ENCODE data around the gene SRGAP3. TPM values are rescaled to one million over a fixed set of nuclear protein-coding genes. Genes with fewer than 3 reads are reported as not detected.

The SRGAP3 gene
- total RNA-seq, 2 donors from 2014 or later: 2.6 to 12.8 TPM

- Histone ChIP-seq H3K27me3 (replicated peaks; ENCODE audit: insufficient read depth) (no peaks in the 10 kb centered on the region), H3K27ac (no peak overlapping the region), H3K4me1 (ENCODE audit: control insufficient read depth in 1 of 2, low read depth in 2 of 2) (no peaks in the 10 kb centered on the region), H3K9me3 (no peaks in the 10 kb centered on the region), H3K36me3 (no peaks in the 10 kb centered on the region), H3K4me3 (no peak overlapping the region)
- no peak for TF ChIP-seq CTCF (IDR thresholded peaks at IDR 0.05)
- ATAC-seq (ENCODE audit: insufficient number of reproducible peaks, low FRiP score, low read depth) (no peak), DNase-seq (ENCODE audit: low spot score) (no peak)
These were observed 31.2 kb upstream of the SRGAP3 start for GRCh38 chr3:9280451-9281219.

- H3K4me1 ChIP-seq (ENCODE audit: control insufficient read depth in 1 of 2, low read depth in 2 of 2): no peaks in the 10 kb centered on the region
- no peak for TF ChIP-seq CTCF (IDR thresholded peaks at IDR 0.05)
- no peak for DNase-seq (ENCODE audit: low spot score)
- ATAC-seq (ENCODE audit: insufficient number of reproducible peaks, low FRiP score, low read depth): no peak
- no peak overlapping the region for H3K27ac ChIP-seq
- H3K9me3 ChIP-seq: no peaks in the 10 kb centered on the region
- H3K36me3 ChIP-seq: no peaks in the 10 kb centered on the region
- H3K27me3 ChIP-seq (replicated peaks; ENCODE audit: insufficient read depth): no peaks in the 10 kb centered on the region
- no peak overlapping the region for H3K4me3 ChIP-seq
These were observed 30.5 kb upstream of the SRGAP3 start for GRCh38 chr3:9279966-9280365.

GRCh38 chr3:9278498-9278897, 29.1 kb upstream of the SRGAP3 start:
- H3K4me3 ChIP-seq: no peak overlapping the region
- H3K4me1 ChIP-seq (ENCODE audit: control insufficient read depth in 1 of 2, low read depth in 2 of 2): no peaks in the 10 kb centered on the region
- TF ChIP-seq CTCF (IDR thresholded peaks at IDR 0.05): no peak
- no peaks in the 10 kb centered on the region for H3K27me3 ChIP-seq (replicated peaks; ENCODE audit: insufficient read depth)
- H3K9me3 ChIP-seq: no peaks in the 10 kb centered on the region
- DNase-seq (ENCODE audit: low spot score) (no peak), ATAC-seq (ENCODE audit: insufficient number of reproducible peaks, low FRiP score, low read depth) (no peak)
- H3K36me3 ChIP-seq: no peaks in the 10 kb centered on the region
- no peak overlapping the region for H3K27ac ChIP-seq

- Histone ChIP-seq H3K4me3 (no peak overlapping the region), H3K9me3 (no peaks in the 10 kb centered on the region), H3K27me3 (replicated peaks; ENCODE audit: insufficient read depth) (no peaks in the 10 kb centered on the region), H3K27ac (no peak overlapping the region), H3K4me1 (ENCODE audit: control insufficient read depth in 1 of 2, low read depth in 2 of 2) (no peaks in the 10 kb centered on the region), H3K36me3 (no peaks in the 10 kb centered on the region)
- DNase-seq (ENCODE audit: low spot score) (no peak), ATAC-seq (ENCODE audit: insufficient number of reproducible peaks, low FRiP score, low read depth) (no peak)
- TF ChIP-seq CTCF (IDR thresholded peaks at IDR 0.05): no peak
These were observed 28.6 kb upstream of the SRGAP3 start for GRCh38 chr3:9278085-9278484.

- H3K36me3 ChIP-seq: no peaks in the 10 kb centered on the region
- no peaks in the 10 kb centered on the region for H3K9me3 ChIP-seq
- H3K4me3 ChIP-seq: no peak overlapping the region
- no peaks in the 10 kb centered on the region for H3K27me3 ChIP-seq (replicated peaks; ENCODE audit: insufficient read depth)
- ATAC-seq (ENCODE audit: insufficient number of reproducible peaks, low FRiP score, low read depth) (no peak), DNase-seq (ENCODE audit: low spot score) (no peak)
- H3K4me1 ChIP-seq (ENCODE audit: control insufficient read depth in 1 of 2, low read depth in 2 of 2): no peaks in the 10 kb centered on the region
- no peak overlapping the region for H3K27ac ChIP-seq
- TF ChIP-seq CTCF (IDR thresholded peaks at IDR 0.05): no peak
These were observed 27.4 kb upstream of the SRGAP3 start for GRCh38 chr3:9276761-9277370.

All from thoracic aorta (tissue), 2 donors.